Esophagus (tissue), 2 donors: ENCODE results near the gene PTPN14. TPM values are rescaled to one million over a fixed set of nuclear protein-coding genes. Genes with fewer than 3 reads are reported as not detected.
"Not testable (repeated sequence)": the region's sequence is repeated elsewhere in the genome, so short reads cannot be mapped to it uniquely, and the experiment has no call there.

ENCODE experiments used
- H3K27ac ChIP-seq, 2 donors: one replicate each; pipeline ENCODE4 v1.5.1; 2013; ENCODE audit warnings: low read depth in 2 of 2, mild to moderate bottlenecking in 2 of 2, inconsistent platforms in 1 of 2, low read length in 1 of 2, moderate library complexity in 1 of 2
- H3K27me3 ChIP-seq, 2 donors: one replicate each; pipeline ENCODE4 v1.6.1; 2013; ENCODE audit warnings: low read length in 2 of 2, control low read depth in 1 of 2, mild to moderate bottlenecking in 1 of 2; ENCODE audit not compliant: insufficient read depth in 2 of 2, control insufficient read depth in 1 of 2
- H3K36me3 ChIP-seq, 2 donors: one replicate each; pipeline ENCODE4 v1.6.1; 2013; ENCODE audit warnings: low read length in 1 of 2; ENCODE audit not compliant: control insufficient read depth in 2 of 2, insufficient read depth in 2 of 2
- H3K4me1 ChIP-seq, 2 donors: one replicate each; pipeline ENCODE4 v1.6.1; 2013; ENCODE audit warnings: low read length in 1 of 2; ENCODE audit not compliant: control insufficient read depth in 2 of 2, insufficient read depth in 2 of 2
- H3K4me3 ChIP-seq, 2 donors: one replicate each; pipeline ENCODE4 v1.5.1; 2013; ENCODE audit warnings: low read length in 2 of 2, mild to moderate bottlenecking in 2 of 2, low read depth in 1 of 2, moderate library complexity in 1 of 2
- H3K9me3 ChIP-seq, 2 donors: one replicate each; pipeline ENCODE4 v1.6.1; 2013; ENCODE audit warnings: mild to moderate bottlenecking in 2 of 2, low read depth in 1 of 2, low read length in 1 of 2, moderate library complexity in 1 of 2; ENCODE audit not compliant: control insufficient read depth in 2 of 2, insufficient read depth in 1 of 2
- WGBS, 2 donors: extraction: QIAGEN DNeasy Blood & Tissue Kit; methylation state at CpG; one replicate each; pipeline ENCODE4 v1.1.7; 2013; 5-methylcytosine and 5-hydroxymethylcytosine counted together
- polyA plus RNA-seq, 2 donors: library from polyadenylated mRNA; stranded (reverse); fragments of 200-250 nt; gene quantifications; one replicate each; pipeline ENCODE4 v1.2.3, GENCODE V29; 2013
- donor health status: healthy with polysubstance abuse.
- donor health status: Bipolar disorder and iron deficiency.

Gene PTPN14
- polyA plus RNA-seq, 2 donors: 2.4 to 4.1 TPM

DNA sequence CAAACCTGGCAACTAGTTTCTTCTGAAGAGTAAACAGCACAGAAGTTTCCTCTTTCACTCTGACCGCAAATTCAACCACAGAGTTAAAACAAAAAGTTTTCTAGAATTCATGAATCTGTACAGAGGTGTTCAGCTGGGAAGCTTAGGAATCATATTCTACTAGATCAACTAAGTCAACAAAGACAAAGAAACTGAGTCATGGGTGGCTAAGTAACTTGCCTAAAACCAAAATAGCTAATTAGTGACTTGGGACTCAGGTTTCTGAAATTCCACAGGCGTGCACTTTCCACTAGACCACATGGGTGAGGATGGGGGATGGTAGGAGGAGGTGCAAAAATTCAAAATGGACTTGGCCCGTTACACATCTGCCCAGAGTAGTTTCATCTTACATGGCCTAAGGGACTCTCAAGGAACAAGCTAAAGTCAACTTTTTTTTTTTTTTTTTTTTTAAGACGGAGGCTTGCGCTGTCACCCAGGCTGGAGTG, 25.8 kb downstream of the PTPN14 start:
- 76 to 83% methylated on average over 5 of the region's 5 CpGs for WGBS, 2 donors
- Histone ChIP-seq H3K36me3 (no peaks in the 10 kb centered on the region), H3K9me3 (no peaks in the 10 kb centered on the region), H3K4me3 (no peak overlapping the region), H3K4me1 (no peaks in the 10 kb centered on the region), H3K27ac (no peak overlapping the region), H3K27me3 (no peaks in the 10 kb centered on the region)

DNA sequence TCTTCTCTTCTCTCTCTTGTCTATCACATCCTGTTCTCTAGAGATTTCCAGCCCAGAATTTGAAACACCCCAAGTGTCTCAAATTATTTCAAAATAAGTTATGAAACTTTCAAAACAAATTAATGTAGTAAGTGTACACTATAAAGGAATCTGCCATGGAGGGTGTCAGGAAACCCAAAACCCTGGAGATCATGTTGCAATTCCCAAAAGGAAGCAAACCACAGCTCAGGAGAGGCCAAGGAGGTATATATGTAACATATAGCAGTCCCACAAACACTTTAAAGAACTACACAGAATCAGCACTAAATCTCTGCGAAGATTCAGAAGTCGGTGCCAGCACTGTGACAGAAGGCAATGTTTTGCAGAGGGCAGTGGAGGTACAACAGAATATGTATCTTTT, 26.6 kb downstream of the PTPN14 start:
- Histone ChIP-seq H3K9me3 (no peaks in the 10 kb centered on the region), H3K36me3 (no peaks in the 10 kb centered on the region), H3K4me3 (no peak overlapping the region), H3K27ac (no peak overlapping the region), H3K27me3 (no peaks in the 10 kb centered on the region), H3K4me1 (no peaks in the 10 kb centered on the region)
- WGBS, 2 donors: 59 to 67% methylated on average over 2 of the region's 2 CpGs

DNA sequence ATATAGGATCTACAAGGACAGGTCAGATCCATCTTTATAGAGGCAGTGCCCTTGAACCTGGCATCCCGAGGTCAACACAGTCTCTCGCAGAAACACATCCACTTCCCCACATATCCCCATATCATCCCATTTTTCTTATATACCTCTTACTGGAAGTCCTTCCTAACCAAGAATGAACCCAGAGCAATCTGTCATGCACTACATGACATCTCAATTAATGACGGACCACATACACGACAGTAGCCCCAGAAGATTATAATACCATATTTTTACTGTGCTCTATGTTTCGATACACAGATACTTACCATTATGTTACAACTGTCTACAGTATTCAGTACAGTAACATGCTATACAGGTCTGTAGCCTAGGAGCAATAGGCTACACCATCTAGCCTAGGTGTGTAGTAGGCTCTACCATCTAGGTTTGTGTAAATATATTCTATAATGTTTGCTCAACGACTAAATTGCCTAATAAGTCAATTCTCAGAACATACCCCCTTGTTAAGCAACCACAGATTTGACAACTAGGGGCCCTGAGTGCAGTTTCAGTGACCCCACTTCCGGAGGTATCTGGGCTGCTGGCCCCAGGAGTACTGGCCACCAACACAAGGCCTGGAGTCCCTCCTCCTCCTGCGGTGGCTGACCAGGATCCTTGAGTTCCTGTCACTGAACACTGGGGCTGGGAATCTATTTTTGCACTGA, 28.1 kb downstream of the PTPN14 start:
- Histone ChIP-seq H3K27ac (no peak overlapping the region), H3K9me3 (no peaks in the 10 kb centered on the region), H3K4me1 (no peaks in the 10 kb centered on the region), H3K36me3 (no peaks in the 10 kb centered on the region), H3K4me3 (no peak overlapping the region), H3K27me3 (no peaks in the 10 kb centered on the region)
- 90 to 92% methylated on average over 8 of the region's 8 CpGs for WGBS, 2 donors

DNA sequence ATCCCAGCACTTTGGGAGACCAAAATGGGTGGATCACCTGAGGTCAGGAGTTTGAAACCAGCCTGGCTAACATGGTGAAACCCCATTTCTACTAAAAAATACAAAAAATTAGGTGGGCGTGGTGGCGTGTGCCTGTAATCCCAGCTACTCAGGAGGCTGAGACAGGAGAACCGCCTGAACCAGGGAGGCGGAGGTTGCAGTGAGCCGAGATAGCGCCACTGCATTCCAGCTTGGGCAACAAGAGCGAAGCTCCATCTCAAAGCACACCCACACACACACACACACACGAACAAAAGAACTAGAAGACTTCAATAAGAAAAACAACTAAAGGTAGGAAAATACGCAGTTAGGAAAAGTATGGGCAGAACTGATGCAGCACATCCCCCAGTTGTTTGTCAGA, 29.9 kb downstream of the PTPN14 start:
- H3K27ac ChIP-seq, H3K4me3 ChIP-seq, H3K4me1 ChIP-seq, H3K36me3 ChIP-seq, H3K27me3 ChIP-seq, H3K9me3 ChIP-seq: not testable (repeated sequence)
- 95 to 96% methylated on average over 9 of the region's 9 CpGs for WGBS, 2 donors

DNA sequence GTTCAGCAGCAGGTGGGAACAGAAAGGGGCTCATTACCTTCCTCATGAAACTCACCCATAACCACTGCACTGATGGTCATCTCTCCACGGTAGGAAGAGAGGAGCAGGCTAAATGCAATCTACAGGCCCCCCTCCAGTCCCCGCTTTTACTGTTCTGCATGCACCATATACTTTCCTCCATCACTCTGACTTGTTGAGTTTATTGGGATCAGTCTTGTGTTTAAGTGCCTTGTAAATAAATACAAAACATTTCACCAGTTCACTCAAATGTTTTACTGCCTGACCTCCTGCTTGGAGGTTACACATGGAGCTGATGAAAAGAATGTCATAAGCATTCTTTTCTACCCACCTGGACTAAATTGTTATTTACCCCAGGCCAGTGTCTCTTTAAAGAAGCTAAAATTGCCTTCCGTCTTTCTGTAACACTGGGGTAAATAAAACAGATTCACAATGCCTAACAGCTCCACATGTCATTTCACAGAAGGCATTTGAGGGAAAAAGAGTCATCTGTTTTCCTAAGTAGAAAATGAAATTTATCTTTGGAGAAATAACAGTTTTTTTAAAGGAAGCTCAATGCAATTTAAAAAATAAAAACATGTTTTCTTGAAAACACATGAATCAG, 30.7 kb downstream of the PTPN14 start:
- Histone ChIP-seq H3K9me3 (no peaks in the 10 kb centered on the region), H3K4me3 (no peak overlapping the region), H3K36me3 (no peaks in the 10 kb centered on the region), H3K27me3 (no peaks in the 10 kb centered on the region), H3K4me1 (peaks cover 2 to 4% of the 10 kb centered on the region in 2 donors), H3K27ac (no peak overlapping the region)
- 80 to 93% methylated on average over 3 of the region's 3 CpGs for WGBS, 2 donors

DNA sequence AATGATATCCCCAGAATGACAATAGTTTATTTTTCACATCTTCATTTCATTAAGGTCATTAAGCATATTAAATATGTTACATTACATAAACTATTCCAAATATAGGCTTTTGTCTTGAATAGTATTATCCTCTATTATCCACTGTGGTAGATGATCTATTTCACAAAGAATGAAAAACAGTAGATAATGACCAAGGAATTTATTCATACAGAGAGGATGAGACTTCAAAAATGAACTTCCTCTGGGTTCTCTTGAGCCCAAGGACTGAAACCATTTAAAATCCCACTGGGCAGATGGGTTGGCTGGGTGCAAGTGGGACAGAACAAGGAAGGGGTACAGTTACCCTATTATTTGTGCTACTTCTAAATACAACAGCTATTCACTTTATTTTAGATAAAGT, 33.0 kb downstream of the PTPN14 start:
- Histone ChIP-seq H3K4me3 (no peak overlapping the region), H3K27me3 (no peaks in the 10 kb centered on the region), H3K36me3 (no peaks in the 10 kb centered on the region), H3K4me1 (peaks cover 4 to 6% of the 10 kb centered on the region in 2 donors), H3K27ac (no peak overlapping the region), H3K9me3 (no peaks in the 10 kb centered on the region)

DNA sequence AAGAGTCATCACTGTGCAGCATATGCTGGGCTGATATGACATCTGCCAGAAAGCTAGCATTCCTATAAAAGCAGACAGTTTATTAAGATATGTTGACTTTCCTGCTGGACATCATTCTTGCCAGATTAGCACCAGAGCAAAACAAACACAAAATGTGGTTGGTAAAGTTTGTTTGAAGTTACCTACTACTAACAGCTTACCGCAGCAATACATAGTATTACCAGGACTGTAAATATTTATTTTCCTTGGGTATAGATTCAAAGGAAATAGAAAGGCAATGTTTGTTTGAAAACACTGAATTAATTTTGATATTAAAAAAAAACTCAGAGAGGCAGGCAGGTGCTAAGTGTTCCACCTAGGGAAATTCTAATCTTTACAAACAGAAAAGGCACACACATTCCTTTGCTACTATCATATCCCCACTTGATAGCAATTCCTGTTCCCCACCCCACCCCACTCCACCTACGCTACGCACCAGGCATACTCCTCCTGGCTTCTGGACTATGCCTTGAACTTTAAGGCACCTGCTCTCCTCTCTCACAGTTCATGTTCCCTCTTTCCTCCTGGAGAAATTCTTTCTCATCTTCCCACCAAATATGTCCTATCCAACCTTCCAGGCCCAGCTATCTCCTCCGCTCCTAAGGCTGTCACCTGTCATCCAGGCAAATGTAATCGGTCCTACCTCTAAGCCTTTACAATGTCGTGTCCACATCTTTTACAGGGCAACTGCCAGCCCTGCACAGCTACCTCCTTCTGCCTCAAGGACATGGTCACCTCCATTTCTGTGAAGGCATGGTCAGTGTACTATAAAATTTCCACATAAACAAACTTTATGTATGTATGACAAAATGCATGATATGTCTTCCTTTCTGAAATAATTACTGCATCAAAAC, 34.7 kb downstream of the PTPN14 start:
- 66 to 88% methylated on average over 6 of the region's 6 CpGs for WGBS, 2 donors
- no peaks in the 10 kb centered on the region for H3K36me3 ChIP-seq
- H3K4me3 ChIP-seq: no peak overlapping the region
- peaks cover 6 to 10% of the 10 kb centered on the region in 2 donors for H3K4me1 ChIP-seq
- H3K9me3 ChIP-seq: no peaks in the 10 kb centered on the region
- no peaks in the 10 kb centered on the region for H3K27me3 ChIP-seq
- no peak overlapping the region for H3K27ac ChIP-seq

DNA sequence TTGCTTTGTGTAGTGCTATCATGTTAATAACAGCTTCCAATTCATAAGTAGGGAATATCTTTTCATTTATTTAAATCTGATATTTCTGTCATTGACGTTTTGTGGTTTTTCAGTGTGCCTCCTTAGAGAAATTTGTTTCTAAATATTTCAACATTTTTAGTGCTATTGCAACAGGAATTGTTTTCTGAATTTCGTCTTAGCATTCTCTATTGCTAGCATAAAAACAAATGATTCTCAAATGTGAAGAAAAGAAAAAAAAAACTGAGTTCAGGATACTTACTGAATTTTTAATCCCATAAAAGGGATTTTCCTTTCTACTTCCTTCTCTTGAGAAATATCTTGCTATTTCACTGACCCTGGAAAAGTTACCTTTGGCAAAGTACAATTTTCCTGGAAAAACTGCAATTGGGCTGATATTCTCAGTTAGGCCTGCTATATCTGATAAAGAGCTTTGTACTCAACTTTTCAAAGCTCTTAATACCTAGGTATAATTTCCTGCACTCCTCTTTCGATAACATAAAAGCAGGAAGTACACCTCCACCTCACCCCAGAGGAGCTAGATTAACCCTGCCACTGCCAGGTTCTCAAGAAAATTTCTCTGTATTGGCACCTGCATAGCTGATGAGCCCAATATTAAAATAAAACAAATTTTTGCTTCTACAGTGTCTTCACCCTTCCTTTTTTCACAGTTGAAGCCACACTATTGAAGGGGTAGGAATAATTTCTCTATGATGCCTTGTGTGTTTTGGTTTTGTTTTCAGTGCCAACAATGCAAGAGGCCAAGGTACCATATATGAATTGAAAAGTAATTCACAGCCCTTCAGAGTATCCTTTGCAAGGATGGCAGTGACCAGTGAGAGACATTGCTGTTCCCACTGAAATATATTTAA, 35.6 kb downstream of the PTPN14 start:
- no peaks in the 10 kb centered on the region for H3K9me3 ChIP-seq
- no peaks in the 10 kb centered on the region for H3K36me3 ChIP-seq
- WGBS, 2 donors: 47 to 56% methylated on average over 3 of the region's 3 CpGs
- no peak overlapping the region for H3K4me3 ChIP-seq
- H3K4me1 ChIP-seq: peaks cover 6 to 10% of the 10 kb centered on the region in 2 donors
- no peaks in the 10 kb centered on the region for H3K27me3 ChIP-seq
- H3K27ac ChIP-seq: no peak overlapping the region

DNA sequence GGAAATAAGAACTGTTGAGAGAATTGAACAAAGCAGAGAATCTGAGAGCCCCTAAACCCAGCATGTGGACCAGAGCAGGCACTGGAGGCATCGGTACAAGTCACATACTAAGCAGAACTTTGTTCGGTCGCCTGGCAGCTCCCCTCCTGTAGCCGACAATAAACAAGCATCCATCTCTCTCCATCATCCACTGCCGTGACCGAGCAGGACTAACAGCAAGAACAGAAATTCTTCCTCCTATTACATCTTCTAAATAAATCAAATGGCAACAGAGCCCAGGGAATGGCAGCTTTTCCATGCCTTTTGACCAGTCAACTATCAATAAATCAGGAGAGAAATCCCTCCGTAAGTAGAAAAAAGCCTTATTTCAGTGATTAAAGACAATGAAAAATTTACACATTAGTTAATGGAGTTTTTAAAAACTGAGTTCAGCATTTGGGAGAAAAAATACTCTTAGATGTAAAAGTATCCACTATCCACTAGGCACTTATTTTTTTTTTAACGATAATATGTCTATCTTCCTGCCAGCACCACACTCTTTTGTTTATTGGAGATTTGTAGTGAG, 36.5 kb downstream of the PTPN14 start:
- 72 to 73% methylated on average over 8 of the region's 8 CpGs for WGBS, 2 donors
- peaks cover 6 to 10% of the 10 kb centered on the region in 2 donors for H3K4me1 ChIP-seq
- H3K36me3 ChIP-seq: no peaks in the 10 kb centered on the region
- H3K27ac ChIP-seq: no peak overlapping the region
- H3K4me3 ChIP-seq: no peak overlapping the region
- no peaks in the 10 kb centered on the region for H3K27me3 ChIP-seq
- no peaks in the 10 kb centered on the region for H3K9me3 ChIP-seq
